ENCODE data around the gene DENND10.
"Not testable (repeated sequence)": the region's sequence is repeated elsewhere in the genome, so short reads cannot be mapped to it uniquely, and the experiment has no call there.

Gene DENND10

DNA sequence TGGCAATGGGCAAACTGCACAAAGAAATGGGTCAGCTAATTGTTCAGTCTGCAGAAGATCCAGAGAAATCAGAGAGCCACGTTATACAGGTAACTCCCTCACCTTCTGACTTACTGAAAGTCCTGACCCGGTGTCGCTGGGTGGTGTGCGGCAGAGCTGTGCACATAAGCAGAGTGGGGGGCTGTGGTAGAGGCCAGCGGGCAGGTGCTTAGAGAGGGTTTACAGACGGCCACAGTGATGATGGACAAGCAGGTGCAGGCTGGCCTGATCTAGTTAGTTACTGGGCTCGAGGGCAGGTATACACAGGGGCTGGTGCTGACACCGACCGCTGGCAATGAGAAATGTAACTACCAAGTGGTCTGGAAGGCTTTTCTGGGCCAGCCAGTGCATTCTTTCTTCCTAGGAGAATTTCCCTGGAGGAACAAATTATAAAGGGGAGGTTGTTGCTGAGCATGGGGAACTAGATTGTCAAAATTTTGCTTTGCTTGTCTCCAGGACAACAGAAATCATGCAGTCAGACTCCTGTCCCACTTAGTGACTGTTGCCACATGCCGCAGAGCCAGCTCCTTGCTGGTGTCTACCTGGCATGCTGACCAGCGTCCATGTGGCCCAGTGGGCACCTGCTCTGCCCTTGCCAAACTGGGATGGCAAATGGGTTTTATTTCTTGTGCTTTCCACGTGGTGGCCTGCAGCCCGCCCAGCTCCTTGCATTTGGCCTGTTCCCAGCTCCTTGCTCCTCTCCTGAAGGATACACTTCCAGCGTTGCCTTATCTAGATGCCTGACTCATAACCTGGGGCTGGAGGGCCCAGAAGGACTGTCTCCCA lies 28.8 kb downstream of the DENND10 start:
- DNase-seq (ENCODE audit: low read depth) = no peak

DNA sequence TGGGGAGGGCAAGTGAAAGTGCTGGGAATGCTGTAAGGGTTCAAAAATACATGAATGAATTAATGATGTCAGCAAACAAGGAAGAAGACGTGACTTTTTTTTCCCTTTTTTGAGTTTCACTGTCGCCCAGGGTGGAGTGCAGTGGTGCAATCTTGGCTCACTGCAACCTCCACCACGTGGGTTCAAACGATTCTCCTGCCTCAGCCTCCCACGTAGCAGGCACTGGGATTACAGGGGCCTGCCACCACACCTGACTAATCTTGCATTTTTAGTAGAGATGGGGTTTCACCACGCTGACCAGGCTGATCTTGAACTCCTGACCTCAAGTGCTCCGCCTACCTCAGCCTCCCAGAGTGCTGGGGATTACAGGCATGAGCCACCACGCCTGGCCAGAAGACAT lies 30.0 kb downstream of the DENND10 start:
- DNase-seq (ENCODE audit: low read depth) = no peak

DNA sequence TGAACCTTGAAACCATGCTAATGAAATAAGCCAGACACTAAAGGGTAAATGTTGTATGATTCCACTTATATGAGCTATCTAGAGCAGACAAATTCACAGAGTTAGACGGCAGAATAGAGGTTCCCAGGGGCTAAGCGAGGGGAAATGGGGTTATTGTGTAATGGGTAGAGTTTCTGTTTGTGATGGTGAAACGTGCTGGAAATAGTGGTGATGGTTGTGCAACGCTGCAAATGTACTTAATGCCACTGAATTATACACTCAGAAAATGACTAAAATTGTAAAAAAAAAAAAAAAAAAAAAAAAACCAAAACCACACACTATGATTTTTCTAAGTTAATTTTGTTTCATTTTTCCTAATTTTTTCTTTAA lies 31.6 kb downstream of the DENND10 start:
- DNase-seq (ENCODE audit: low read depth) = peak; percentile 94

DNA sequence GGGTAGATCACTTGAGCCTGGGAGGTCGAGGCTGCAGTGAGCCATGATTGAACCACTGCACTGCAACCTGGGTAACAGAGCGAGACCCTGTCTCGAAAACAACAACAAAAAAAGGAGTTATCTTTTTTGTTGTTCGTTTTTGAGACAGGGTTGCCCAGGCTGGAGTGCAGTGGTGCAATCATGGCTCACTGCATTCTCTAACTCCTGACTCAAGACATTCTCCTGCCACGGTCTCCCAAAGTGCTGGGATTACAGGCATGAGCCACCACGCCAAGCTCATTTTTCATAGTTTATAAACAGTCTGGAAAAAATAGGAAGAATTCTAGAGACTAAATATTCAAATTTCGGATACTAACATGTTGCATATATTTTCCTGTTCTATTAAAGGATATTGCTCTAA lies 32.2 kb downstream of the DENND10 start:
- peak; percentile 83 for DNase-seq (ENCODE audit: low read depth)

DNA sequence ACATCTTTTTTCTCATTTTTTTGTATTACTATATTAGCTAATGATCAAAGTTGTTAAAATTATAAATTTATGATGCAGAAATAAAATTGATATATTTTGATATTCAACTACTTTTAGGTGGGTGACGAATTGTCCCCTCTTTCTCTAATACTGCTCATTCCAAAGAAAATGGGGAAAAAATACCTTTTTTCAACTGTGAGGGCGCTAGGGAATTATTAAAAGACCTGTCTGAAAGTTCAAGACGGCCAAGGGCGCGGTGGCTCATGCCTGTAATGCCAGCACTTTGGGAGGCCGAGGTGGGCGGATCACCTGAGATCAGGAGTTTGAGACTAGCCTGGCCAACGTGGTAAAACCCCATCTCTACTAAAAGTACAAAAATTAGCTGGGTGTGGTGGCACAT lies 34.0 kb downstream of the DENND10 start:
- not testable (repeated sequence) for DNase-seq (ENCODE audit: low read depth)

DNA sequence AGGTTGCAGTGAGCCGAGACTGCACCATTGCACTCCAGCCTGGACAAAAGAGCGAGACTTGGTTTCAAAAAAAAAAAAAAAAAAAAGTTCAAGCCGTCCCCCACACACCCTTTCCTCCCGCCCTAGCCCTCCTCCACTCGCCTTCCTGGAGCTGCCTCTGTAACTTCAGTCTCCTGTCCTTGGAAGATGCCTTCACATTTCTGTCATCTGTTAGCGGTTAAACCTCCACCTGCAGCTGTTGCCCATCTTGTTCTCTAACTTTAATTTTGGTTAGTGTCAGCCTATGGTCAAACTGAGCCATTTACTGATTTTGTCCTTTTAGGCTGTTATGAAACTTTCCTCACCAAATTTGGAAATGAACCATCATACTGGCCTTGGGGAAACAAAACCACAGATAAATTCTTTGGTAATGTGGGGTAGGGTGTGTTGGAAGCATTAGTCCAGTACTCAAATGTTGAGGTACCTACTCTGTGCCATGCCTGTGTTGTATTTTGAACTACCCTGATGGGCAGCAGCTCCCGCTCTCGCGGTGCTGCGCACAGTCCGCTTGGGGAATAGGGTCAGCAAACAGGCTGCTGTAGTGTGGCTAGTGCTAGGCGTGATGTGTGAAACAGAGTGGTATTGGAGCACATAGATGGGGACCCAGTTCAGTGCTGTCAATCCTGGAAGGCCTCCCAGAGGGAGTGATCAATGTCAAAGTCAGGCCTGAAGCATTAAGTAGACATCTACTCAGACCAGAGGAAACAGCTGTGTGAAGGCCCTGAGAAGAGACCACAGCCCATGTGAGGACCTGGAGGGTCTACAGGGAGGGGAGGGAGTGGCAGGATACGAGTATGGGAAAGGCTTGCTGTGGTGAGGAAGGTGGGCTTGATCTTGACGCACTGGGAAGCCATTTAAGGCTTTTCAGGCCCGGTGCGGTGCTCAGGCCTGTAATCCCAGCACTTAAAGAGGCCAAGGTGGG lies 34.7 kb downstream of the DENND10 start:
- DNase-seq (ENCODE audit: low read depth) = no peak

DNA sequence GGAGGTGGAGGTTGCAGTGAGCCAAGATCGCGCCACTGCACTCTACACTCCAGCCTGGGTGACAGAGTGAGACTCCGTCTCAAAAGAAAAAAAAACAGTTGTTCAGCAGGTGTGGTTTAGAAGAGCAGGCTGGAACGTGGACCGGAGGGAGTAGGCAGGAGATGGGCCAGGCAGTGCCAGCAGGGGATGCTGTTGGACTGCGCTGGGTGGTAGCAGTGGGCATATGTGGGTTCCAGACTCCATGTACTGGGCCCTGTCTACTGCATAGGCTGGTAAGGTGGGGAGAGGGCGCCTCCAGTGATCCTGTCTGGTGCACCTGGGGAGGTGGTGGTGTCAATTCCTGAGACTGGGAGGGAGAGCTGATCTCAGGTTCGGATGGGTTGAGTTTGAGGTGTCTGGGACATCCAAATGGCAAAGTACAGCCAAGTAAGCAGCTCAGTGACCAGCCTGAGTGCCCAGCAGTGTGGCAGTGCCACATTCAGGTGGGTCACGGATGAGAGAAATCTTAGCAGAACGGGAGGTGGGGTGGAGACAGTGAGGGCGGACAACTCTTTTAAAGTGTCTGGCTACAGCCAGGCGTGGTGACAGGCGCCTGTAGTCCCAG lies 35.7 kb downstream of the DENND10 start:
- peak; percentile 49 for DNase-seq (ENCODE audit: low read depth)

DNA sequence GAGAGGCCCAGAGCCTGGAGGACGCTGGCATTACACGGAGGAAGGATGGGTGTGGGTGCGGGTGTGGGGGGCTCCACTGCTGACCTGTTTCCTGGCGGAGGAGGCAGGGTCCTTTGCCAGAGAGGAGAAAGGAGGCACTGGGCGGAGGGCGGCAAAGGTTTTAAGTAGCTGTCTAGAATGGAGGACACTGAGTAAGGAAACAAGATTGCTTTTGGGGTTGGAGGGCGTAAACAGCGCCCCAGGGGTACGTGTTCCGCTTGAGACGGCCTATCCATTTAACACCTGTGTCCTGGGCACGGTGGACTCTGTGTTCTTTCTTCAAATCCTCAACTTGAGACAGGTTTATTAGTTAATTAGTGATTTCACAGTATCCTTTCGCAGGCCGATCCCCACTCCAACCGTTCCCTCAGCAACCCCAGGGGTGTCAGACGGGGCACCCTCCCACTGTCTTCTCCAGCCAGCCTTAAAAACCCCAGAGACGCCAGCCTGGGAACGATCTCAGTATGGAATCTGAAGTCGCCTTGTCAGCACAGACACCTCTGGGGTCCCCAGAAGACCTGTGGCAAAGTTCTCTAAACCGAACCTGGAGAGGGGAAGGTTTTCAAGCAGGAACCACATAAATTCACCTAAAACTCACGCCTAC lies 36.8 kb downstream of the DENND10 start:
- DNase-seq (ENCODE audit: low read depth) = no peak

DNA sequence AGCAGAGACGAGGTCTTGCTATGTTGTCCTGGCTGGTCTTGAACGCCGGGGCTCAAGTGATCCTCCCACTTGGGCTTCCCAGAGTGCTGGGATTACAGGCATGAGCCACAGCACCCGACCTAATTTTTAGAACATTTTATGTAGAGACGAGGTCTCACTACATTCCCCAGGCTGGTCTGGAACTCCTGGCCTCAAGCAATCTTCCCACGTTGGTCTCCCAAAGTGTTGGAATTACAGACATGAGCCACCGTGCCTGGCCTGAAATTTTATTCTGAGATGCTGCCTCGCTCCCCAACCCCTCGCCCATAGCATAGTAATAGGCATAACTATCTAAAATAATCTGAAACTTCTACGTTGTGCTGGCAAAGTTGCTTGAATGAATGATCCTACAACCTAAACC lies 39.7 kb downstream of the DENND10 start:
- DNase-seq (ENCODE audit: low read depth) = no peak

DNA sequence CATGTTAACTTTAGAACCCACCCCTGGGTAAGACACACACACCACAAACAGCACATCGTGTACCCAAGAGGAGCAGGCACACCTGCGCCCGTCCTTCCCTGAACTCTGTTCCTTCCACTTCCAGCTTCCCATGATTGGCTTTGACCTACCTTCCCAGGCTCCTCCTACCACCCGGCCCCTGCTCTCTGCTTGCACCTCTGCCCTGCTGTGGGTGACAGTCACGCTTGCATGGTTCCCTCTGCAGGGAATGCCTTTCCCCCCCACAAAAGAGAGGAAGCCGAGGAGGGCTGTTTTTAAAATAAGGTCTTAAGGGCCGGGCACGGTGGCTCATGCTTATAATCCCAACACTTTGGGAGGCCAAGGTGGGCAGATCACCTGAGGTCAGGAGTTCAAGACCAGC lies 45.2 kb downstream of the DENND10 start:
- no peak for DNase-seq (ENCODE audit: low read depth)

DNA sequence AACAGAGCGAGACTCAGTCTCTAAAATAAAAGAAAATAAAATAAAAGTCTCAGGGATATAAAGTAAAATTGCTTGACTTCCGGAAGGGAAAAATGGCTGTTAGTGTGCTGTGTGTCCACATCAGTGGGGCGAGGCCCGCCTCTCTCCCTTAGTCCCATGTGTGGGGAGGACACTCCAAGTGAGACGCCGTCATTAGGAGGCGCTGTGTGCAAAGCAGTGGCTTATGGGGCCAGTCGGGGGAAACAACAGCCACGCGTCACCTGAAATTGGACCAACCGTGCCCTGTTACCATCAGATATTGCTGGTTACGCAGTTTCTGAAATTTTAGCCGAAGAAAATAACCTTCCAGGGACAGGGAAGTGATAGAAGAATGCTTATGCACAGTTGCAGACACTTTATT lies 45.8 kb downstream of the DENND10 start:
- DNase-seq (ENCODE audit: low read depth) = peak; percentile 34

DNA sequence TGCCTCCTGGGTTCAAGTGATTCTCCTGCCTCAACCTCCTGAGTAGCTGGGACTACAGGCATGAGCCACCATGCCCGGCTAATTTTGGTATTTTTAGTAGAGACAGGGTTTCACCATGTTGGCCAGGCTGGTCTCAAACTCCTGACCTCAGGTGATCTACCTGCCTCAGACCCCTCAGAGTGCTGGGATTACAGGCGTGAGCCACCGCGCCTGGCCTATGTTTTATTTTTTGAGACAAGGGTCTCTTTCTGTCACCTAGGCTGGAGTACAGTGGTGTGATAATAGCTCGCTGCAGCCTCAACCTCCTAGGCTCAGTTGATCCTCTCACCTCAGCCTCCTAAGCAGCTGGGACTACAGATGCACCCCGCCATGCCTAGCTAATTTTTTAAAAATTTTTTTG lies 47.7 kb downstream of the DENND10 start:
- DNase-seq (ENCODE audit: low read depth) = not testable (repeated sequence)

DNA sequence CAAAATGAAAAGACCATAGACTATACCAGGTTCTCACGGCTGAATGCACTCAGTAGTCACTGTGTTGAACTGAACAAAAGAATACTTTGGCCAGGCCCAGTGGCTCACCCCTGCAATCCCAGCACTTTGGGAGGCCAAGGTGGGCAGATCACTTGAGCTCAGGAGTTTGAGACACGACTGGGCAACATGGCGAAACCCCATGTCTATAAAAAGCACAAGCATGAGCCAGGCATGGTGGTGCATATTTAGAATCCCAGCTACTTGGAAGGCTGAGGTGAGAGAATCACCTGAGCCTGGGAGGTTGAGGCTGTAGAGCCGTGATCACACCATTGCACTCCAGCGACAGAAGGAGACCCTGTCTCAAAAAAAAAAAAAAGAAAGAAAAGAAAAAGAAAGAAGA lies 49.1 kb downstream of the DENND10 start:
- DNase-seq (ENCODE audit: low read depth) = no peak

DNA sequence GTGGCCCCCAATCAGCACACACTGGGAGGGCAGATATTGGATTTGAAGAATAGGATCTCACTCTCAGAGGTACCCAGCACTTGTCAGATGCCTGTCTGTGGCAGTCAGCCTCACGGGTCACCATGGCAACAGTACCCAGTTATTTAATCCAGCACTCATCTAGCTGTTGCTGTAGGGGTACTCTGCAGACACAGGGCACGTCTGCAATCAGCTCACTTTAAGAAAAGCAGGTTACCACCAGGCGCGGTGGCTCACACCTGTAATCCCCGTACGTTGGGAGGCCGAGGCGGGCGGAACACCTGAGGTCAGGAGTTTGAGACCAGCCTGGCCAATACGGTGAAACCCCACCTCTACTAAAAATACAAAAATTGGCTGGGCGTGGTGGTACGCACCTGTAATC lies 49.7 kb downstream of the DENND10 start:
- no peak for DNase-seq (ENCODE audit: low read depth)

DNA sequence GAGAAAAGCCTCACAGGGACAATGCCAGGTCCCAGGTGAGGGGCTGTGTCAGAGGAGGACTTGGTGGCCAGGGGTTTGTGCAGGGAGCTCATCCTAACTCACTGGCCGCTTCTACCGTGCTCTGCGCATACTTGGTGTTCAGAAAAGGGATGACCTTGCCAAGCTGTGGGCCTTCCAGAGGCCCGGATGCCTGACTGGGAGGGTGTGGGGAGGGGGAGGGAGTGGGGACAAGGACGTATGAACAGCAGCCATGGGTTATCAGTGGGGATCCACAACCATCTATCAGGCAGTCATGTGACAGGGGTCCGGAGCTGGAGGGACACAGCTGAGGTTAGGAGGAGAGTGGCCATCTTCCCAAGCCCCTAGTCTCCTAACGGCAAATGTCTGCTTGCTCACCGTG lies 55.4 kb downstream of the DENND10 start:
- no peak for DNase-seq (ENCODE audit: low read depth)

DNA sequence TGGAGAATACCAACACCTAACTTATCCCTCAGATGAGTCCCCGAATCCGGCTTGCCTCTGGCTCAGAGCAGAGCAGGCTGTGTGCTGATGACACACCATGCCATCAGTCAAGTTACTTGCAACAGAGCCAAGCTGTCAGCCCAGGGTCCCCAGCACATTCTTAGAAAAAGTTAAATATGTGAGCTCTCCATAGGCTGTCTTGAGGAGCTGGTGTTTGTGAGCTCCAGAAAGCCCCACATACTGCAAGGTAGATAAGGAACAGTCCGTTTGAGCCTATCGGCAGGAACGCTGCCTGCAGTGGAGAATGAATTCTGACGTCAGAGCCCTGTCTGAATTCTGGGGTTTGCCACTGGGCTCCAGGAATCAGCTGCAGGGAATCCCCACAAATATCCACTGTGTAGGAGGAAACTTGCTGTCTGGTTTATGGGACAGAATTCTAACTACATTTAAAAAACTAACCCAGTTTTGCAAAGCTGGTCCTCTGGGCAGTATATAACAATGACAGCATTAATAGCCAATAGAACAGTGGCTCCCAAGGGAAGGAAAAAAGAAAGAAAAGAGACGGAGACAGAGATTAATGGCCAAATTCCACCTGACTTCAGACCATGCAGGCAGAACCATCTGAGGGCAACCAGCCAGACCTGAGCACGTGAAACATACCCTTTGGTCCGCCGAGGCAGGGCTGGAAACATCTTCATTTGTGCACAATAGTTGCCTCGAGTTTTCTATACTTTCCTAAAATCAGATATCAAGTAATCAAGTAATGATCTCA lies 58.0 kb downstream of the DENND10 start:
- peak; percentile 71 for DNase-seq (ENCODE audit: low read depth)

DNA sequence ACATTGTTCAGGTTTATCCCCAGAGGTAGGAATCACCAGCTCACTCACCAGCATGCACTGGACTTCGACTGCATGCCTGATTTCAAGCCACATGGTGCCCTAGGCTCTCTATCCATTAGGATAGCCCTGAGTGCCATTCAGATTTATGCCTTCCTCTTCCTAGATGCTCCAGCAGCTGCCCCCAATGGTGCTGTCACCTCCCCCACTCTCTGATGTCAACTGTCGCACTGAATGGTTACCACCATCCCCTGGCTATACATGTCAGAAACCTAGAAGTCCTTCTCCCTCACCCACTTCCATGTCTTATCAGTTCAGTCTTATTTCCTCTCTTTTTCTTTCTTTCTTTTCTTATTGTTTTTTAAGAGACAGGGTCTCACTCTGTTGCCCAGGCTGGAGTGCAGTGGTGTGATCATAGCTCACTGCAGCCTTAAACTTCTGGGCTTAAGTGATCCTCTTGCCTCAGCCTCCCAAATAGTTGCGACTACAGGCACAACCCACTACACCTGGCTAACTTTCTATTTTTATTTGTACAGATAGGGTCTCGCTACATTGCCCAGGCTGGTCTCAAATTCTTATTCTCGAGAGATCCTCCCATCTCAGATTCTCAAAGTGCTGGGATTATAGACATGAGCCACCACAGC lies 58.7 kb downstream of the DENND10 start:
- DNase-seq (ENCODE audit: low read depth) = no peak

DNA sequence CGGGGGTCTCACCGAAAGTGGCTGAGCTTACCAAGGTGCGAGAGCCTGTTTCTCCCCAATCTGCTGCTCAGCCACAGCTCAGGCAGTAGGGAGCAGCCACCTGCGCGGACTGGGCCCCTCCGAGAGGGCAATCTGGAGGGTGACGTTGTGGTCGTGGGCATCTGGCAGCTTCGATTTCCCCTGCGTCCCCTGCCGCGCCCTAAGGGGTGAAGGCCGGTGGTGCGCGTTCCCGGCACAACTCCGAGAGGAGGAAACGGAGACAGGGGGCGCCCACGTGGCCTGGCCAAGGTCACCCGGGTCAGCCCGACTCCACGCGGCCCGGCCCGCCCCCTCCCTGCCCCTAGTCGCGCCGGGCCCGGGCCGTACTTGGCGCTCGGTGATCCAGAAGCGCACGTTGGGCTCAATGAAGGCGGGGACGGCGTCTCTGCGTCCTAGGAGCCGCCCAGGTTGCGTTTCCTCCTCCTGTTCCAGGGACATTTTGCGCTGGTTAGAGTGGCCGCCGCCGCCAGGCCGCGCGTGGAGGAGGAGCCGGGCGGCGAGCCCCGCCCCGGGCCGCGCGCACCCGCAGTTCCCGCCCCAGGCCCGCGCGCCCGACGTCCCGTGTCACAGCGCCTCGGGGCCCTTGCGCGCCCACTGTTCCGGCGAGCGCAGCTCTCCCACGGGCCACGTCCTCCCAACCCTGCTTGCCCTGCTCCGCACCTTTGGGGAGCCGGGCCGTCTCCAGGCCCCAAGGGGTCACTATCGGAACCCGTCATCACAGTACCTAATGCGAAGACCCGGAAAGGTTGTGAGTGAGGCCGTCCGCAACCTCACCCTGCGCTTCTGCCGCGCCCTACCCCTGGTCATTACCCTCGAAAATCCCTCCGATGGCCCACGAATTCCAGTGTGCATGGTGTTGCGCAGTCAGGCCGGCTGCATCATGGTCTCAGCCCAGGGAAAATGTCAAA lies 61.5 kb downstream of the DENND10 start, which contains the start of gene SFXN4:
Gene SFXN4, minus strand, starts transcription at position 544 of the 947 bp plus-strand sequence. Its CDS starts 67 bp downstream, at position 477.
- DNase-seq (ENCODE audit: low read depth) = peak; percentile 29

DNA sequence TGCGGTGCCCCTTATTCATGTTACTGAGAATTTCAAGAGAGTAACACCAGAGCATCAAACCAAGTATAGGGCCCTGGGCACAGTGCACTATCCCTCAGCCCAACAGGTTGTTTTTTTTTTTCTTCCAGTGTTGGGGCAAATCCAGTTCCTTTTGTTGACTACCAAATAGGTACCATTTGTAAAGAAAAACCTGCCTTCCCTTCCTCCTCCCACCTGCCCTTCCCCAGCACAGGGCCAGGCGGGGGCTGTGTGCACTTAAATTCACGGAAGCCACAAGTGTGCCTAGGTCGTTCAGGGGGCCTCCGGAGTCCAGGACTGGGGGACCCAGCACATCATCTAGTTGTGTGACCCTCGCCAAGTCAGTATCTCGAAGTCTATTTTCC lies 62.2 kb downstream of the DENND10 start:
- no peak for DNase-seq (ENCODE audit: low read depth)

DNA sequence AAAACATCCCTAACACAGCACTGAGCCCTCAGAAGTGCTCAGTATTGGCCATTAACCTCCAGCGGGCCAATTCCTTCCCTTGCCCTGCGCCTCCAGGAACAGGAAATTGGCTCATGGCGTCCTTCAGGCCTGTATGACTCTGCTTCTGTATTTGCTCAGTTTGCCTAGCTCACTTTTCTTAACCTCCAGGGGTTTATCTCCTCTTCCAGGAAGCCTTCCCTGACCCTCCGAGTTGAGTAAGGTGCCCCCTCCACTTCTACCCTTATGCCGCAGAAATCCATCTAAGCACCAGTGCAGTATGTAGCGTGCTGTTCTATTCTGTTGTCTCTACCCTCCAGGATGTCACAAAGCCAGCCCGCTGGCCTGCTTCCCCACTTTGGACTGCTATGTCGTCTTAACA lies 62.7 kb downstream of the DENND10 start:
- DNase-seq (ENCODE audit: low read depth) = no peak
